K562 (cell line): Measurements from ENCODE around the gene SGPP1. TPM values are rescaled to one million over a fixed set of nuclear protein-coding genes. Genes with fewer than 3 reads are reported as not detected.

Experiments used
- ATAC-seq: fragments of 200-7000 bp; cut with Tn5 transposase; 3 replicates; pipeline ENCODE4 v1.9.1; 2020; ENCODE audit warnings: moderate library complexity
- BruUV-seq: library from RNA; stranded (reverse); fragments of 400-500 nt; replicated peaks from 2 replicates; lab custom pipeline; 2021; lab: Mats Ljungman, UMichigan
- CTCF ChIA-PET: fragments of 300-600 bp; formaldehyde crosslinking; extraction: SDS; loops from one replicate; lab custom pipeline; 2021; ENCODE audit warnings: low intra/inter-chr PET ratio; lab: Yijun Ruan, JAX
- POLR2A ChIA-PET: fragments of 300-600, 350-650 bp; sonication (Branson Sonifier 250); formaldehyde crosslinking; extraction: SDS; loops from one replicate; lab custom pipeline; 2021; ENCODE audit warnings: antibody characterized with exemption, inconsistent platforms; lab: Yijun Ruan, JAX
- DNase-seq, 4 experiments: peaks; one replicate each; pipeline versions ENCODE4 v3.0.0 to v3.0.0-alpha.2; 2011 to 2018; ENCODE audit warnings: low spot score in 3 of 4, mixed read lengths in 3 of 4; ENCODE audit errors: extremely low read depth in 1 of 4
- FAIRE-seq: peaks from 2 replicates; lab custom pipeline; 2011; peaks lifted over from hg19 to GRCh38; lab: Jason Lieb, UNC
- H2AFZ ChIP-seq: 2 replicates; pipeline ENCODE4 v1.6.0; 2011; ENCODE audit warnings: low read depth, low read length, control low read depth, inconsistent platforms
- H3K27ac ChIP-seq: fragments of 200-600 bp; 3 replicates; pipeline ENCODE4 v1.8.0; 2011; ENCODE audit warnings: low read depth, mild to moderate bottlenecking, control low read depth, inconsistent platforms, low read length, moderate library complexity, mixed read lengths; ENCODE audit errors: extremely low read depth
- H3K27me3 ChIP-seq, 2 experiments: fragments of 300-600 bp in 1 of 2; 2 replicates in 1 of 2; 3 replicates in 1 of 2; pipeline versions ENCODE4 v1.6.0 to v1.8.0; 2011; ENCODE audit warnings: inconsistent platforms in 2 of 2, low read length in 2 of 2, mild to moderate bottlenecking in 1 of 2, mixed read lengths in 1 of 2, moderate library complexity in 1 of 2; ENCODE audit not compliant: control insufficient read depth in 2 of 2, insufficient read depth in 2 of 2
- H3K36me3 ChIP-seq: fragments of 300-600 bp; 3 replicates; pipeline ENCODE4 v1.8.0; 2011; ENCODE audit warnings: mild to moderate bottlenecking, low read length, inconsistent platforms; ENCODE audit not compliant: control insufficient read depth, insufficient read depth
- H3K4me1 ChIP-seq, 2 experiments: fragments of 200-600 bp in 1 of 2; replicated peaks in 1 of 2; 2 replicates in 1 of 2; 3 replicates in 1 of 2; pipeline versions ENCODE4 v1.5.1 to v1.8.0; 2011; ENCODE audit warnings: inconsistent platforms in 2 of 2, low read length in 2 of 2, mild to moderate bottlenecking in 1 of 2, mixed read lengths in 1 of 2, moderate library complexity in 1 of 2; ENCODE audit not compliant: control insufficient read depth in 2 of 2, insufficient read depth in 2 of 2
- H3K4me2 ChIP-seq: 2 replicates; pipeline ENCODE4 v1.6.1; 2011; ENCODE audit warnings: low read length, control low read depth, inconsistent platforms, mixed read lengths; ENCODE audit not compliant: insufficient read depth
- H3K4me3 ChIP-seq: fragments of 200-600 bp; sonication (generic), shearing (Covaris generic); 2 replicates; pipeline ENCODE4 v1.5.1; 2016; ENCODE audit warnings: control low read depth, inconsistent platforms
- H3K79me2 ChIP-seq: fragments of 200-600 bp; 3 replicates; pipeline ENCODE4 v1.8.0; 2011; ENCODE audit warnings: low read length, inconsistent platforms; ENCODE audit not compliant: control insufficient read depth, insufficient read depth
- H3K9ac ChIP-seq, 2 experiments: 2 replicates each; pipeline versions ENCODE4 v1.6.0 to v1.6.1; 2011; ENCODE audit warnings: low read depth in 2 of 2, low read length in 2 of 2, control low read depth in 1 of 2, inconsistent platforms in 1 of 2, mild to moderate bottlenecking in 1 of 2, mixed read lengths in 1 of 2; ENCODE audit not compliant: insufficient read depth in 1 of 2
- H3K9me1 ChIP-seq: one replicate; pipeline ENCODE4 v1.6.0; 2011; ENCODE audit warnings: inconsistent platforms, mild to moderate bottlenecking, low read length, moderate library complexity; ENCODE audit not compliant: control insufficient read depth, insufficient read depth
- H3K9me3 ChIP-seq: replicated peaks from 2 replicates; pipeline ENCODE4 v1.5.1; 2011; ENCODE audit warnings: low read depth, low read length, inconsistent platforms; ENCODE audit not compliant: control insufficient read depth, insufficient read depth
- H4K20me1 ChIP-seq: replicated peaks from 2 replicates; pipeline ENCODE4 v1.6.1; 2011; ENCODE audit warnings: low read length, inconsistent platforms, mixed read lengths; ENCODE audit not compliant: control insufficient read depth, insufficient read depth
- CBX1 ChIP-seq: sonication (generic); IDR thresholded peaks from 2 replicates; pipeline ENCODE4 v1.6.1; 2016; ENCODE audit warnings: antibody characterized with exemption, low read depth, mild to moderate bottlenecking
- E2F3 ChIP-seq: fragments of 250-450 bp; sonication (Bioruptor Pico); IDR thresholded peaks from 2 replicates; pipeline ENCODE4 v1.4.0; 2020; ENCODE audit warnings: mild to moderate bottlenecking
- HDAC3 ChIP-seq: fragments of 450-650 bp; IDR thresholded peaks from 2 replicates; pipeline ENCODE4 v1.6.1; 2018; ENCODE audit warnings: borderline replicate concordance, mild to moderate bottlenecking, moderate library complexity; ENCODE audit not compliant: partially characterized antibody
- HDAC6 ChIP-seq: IDR thresholded peaks from 2 replicates; pipeline ENCODE4 v1.6.1; 2012; ENCODE audit warnings: low read depth, mild to moderate bottlenecking, control low read depth, inconsistent platforms, low read length, moderate library complexity
- KLF13 ChIP-seq: fragments of 450-650 bp; IDR thresholded peaks from 2 replicates; pipeline ENCODE4 v1.6.1; 2016; ENCODE audit warnings: missing genetic modification characterization, low read depth, mild to moderate bottlenecking, missing compliant biosample characterization, moderate library complexity, borderline replicate concordance
- POLR3G ChIP-seq: IDR thresholded peaks from 2 replicates; pipeline ENCODE4 v1.6.1; 2011; ENCODE audit not compliant: insufficient read length, insufficient replicate concordance; ENCODE audit errors: extremely low read depth
- PTTG1 ChIP-seq: fragments of 450-650 bp; IDR thresholded peaks from 2 replicates; pipeline ENCODE4 v1.6.1; 2016; ENCODE audit warnings: low read depth, mild to moderate bottlenecking, missing genetic modification characterization, missing compliant biosample characterization
- SMAD2 ChIP-seq: fragments of 150-350 bp; IDR thresholded peaks from 2 replicates; pipeline ENCODE4 v1.6.1; 2014; ENCODE audit warnings: low read depth, mild to moderate bottlenecking, low read length
- ZNF316 ChIP-seq: fragments of 450-650 bp; IDR thresholded peaks from 2 replicates; pipeline ENCODE4 v1.6.1; 2016
- WGBS: fragments of 100-300 bp; shearing (Covaris generic); methylation state at CpG from one replicate; pipeline ENCODE4 v1.1.6; 2016; ENCODE audit warnings: low coverage, mixed read lengths; ENCODE audit not compliant: insufficient coverage; ENCODE audit errors: missing lambda C conversion rate; 5-methylcytosine and 5-hydroxymethylcytosine counted together
- in situ Hi-C: fragments of 300-500 bp; cut with MboI; formaldehyde crosslinking; loops from 4 replicates; pipeline ENCODE4 v1.15.0; 2018; ENCODE audit warnings: inconsistent platforms, mixed read lengths
- intact Hi-C: fragments of 100-400 bp; cut with micrococcal nuclease; formaldehyde crosslinking; loops from 2 replicates; pipeline ENCODE4 v1.14.2; 2022
- polyA plus RNA-seq, 8 experiments: library from polyadenylated mRNA; depleted of rRNA in 4 of 8; stranded (reverse) in 5 of 8; unstranded in 3 of 8; fragments of >200 nt; fragmentation: Nextera tagmentation in 2 of 8; fragmentation: Illumina TruSeq in 1 of 8; extraction: Ambion mirVana in 2 of 8; extraction: Trizol in 1 of 8; gene quantifications; 2 replicates each; pipeline versions ENCODE4 v1.2.1 to v1.2.3, GENCODE V29; 2011 to 2014; ENCODE audit warnings: inconsistent platforms in 1 of 8, missing spikeins in 1 of 8
- total RNA-seq, 7 experiments: library from RNA; depleted of rRNA in 6 of 7; stranded (reverse); fragments of >200 nt in 6 of 7; fragmentation: Illumina TruSeq in 2 of 7; extraction: Trizol in 2 of 7; gene quantifications; 2 replicates each; pipeline versions ENCODE4 v1.2.1 to v1.2.3, GENCODE V29; 2011 to 2021; ENCODE audit warnings: low replicate concordance in 1 of 7
- TF ChIP-seq, protein P1 (sequence below): sonication (generic); formaldehyde crosslinking; IDR thresholded peaks from 2 replicates; pipeline ENCODE4 v1.8.1; 2023; ENCODE audit warnings: missing genetic modification reagents, mild to moderate bottlenecking, borderline replicate concordance

SGPP1 gene
- total and polyA plus RNA-seq, 9 of the 15 experiments (the other 6 are each of a cell fraction or from before 2014, with no cell fraction given), result 2.2 to 7.3 (median 5.6) TPM

DNA sequence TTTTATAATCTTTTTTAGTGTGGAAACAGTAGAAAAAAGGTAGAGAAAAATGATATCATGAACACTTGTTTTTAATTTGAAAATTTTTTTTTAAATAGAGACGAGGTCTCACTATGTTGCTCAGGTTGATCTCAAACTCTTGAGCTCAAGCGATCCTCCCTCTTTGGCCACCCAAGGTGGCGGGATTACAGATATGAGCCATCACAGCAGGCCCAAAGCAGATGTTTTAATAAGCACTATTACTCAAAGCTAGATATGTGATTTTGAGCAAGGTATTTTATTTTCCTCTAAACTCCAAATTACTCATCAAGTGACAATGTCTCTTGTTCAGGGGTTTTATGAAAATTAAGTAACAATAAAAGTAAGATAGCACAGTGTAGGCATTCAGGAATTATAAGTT, 75.5 kb downstream of the SGPP1 start:
- Histone ChIP-seq H3K36me3 (no peaks in the 10 kb centered on the region), H3K4me1 (no peaks in the 10 kb centered on the region), H3K4me3 (no peak overlapping the region), H3K27ac (no peak overlapping the region), H2AFZ (no peak overlapping the region), H3K9me3 (no peaks in the 10 kb centered on the region), H3K9ac (no peak overlapping the region), H3K27me3 (no peaks in the 10 kb centered on the region), H3K79me2 (no peaks in the 10 kb centered on the region), H3K4me2 (no peak overlapping the region), H4K20me1 (no peaks in the 10 kb centered on the region), H3K9me1 (no peaks in the 10 kb centered on the region)
- whole genome bisulfite sequencing, result 93% methylated on average over 3 of the region's 3 CpGs
- TF ChIP-seq ZNF316, result no peak
- no peak for TF ChIP-seq POLR3G
- TF ChIP-seq PTTG1 (tag), result no peak
- TF ChIP-seq HDAC3, result no peak
- no peak for TF ChIP-seq CBX1
- TF ChIP-seq, protein P1, sequence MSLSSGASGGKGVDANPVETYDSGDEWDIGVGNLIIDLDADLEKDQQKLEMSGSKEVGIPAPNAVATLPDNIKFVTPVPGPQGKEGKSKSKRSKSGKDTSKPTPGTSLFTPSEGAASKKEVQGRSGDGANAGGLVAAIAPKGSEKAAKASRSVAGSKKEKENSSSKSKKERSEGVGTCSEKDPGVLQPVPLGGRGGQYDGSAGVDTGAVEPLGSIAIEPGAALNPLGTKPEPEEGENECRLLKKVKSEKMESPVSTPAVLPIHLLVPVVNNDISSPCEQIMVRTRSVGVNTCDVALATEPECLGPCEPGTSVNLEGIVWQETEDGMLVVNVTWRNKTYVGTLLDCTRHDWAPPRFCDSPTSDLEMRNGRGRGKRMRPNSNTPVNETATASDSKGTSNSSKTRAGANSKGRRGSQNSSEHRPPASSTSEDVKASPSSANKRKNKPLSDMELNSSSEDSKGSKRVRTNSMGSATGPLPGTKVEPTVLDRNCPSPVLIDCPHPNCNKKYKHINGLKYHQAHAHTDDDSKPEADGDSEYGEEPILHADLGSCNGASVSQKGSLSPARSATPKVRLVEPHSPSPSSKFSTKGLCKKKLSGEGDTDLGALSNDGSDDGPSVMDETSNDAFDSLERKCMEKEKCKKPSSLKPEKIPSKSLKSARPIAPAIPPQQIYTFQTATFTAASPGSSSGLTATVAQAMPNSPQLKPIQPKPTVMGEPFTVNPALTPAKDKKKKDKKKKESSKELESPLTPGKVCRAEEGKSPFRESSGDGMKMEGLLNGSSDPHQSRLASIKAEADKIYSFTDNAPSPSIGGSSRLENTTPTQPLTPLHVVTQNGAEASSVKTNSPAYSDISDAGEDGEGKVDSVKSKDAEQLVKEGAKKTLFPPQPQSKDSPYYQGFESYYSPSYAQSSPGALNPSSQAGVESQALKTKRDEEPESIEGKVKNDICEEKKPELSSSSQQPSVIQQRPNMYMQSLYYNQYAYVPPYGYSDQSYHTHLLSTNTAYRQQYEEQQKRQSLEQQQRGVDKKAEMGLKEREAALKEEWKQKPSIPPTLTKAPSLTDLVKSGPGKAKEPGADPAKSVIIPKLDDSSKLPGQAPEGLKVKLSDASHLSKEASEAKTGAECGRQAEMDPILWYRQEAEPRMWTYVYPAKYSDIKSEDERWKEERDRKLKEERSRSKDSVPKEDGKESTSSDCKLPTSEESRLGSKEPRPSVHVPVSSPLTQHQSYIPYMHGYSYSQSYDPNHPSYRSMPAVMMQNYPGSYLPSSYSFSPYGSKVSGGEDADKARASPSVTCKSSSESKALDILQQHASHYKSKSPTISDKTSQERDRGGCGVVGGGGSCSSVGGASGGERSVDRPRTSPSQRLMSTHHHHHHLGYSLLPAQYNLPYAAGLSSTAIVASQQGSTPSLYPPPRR (CRISPR knock-in tag), result no peak
- no peak for TF ChIP-seq HDAC6
- TF ChIP-seq KLF13 (tag), result no peak
- TF ChIP-seq E2F3 (CRISPR knock-in tag), result no peak
- no peak for TF ChIP-seq SMAD2
- ATAC-seq, result no peak
- ChIA-PET POLR2A (interaction anchor here (2.4 kb wide), 1 partner anchor 10 kb away, joined by 7 read pairs; no protein-coding TSS in a partner anchor), CTCF (no interaction called here)
- in situ Hi-C loops (no loop called here), intact Hi-C loops (no loop called here)
- no peak for DNase-seq
- no TSS peak for BruUV-seq
- no peak for FAIRE-seq
